Islet of Langerhans (tissue), 1 donor: ENCODE measurements around the gene CAPN11.

Source experiments
- FAIRE-seq: peaks from one replicate; lab custom pipeline; 2011; peaks lifted over from hg19 to GRCh38; lab: Jason Lieb, UNC

CAPN11 gene

GRCh38 chr6:44217332-44218143 lies 58.9 kb downstream of the CAPN11 start:
- FAIRE-seq: no peak

GRCh38 chr6:44219053-44219814 lies 60.6 kb downstream of the CAPN11 start:
- FAIRE-seq: no peak

DNA sequence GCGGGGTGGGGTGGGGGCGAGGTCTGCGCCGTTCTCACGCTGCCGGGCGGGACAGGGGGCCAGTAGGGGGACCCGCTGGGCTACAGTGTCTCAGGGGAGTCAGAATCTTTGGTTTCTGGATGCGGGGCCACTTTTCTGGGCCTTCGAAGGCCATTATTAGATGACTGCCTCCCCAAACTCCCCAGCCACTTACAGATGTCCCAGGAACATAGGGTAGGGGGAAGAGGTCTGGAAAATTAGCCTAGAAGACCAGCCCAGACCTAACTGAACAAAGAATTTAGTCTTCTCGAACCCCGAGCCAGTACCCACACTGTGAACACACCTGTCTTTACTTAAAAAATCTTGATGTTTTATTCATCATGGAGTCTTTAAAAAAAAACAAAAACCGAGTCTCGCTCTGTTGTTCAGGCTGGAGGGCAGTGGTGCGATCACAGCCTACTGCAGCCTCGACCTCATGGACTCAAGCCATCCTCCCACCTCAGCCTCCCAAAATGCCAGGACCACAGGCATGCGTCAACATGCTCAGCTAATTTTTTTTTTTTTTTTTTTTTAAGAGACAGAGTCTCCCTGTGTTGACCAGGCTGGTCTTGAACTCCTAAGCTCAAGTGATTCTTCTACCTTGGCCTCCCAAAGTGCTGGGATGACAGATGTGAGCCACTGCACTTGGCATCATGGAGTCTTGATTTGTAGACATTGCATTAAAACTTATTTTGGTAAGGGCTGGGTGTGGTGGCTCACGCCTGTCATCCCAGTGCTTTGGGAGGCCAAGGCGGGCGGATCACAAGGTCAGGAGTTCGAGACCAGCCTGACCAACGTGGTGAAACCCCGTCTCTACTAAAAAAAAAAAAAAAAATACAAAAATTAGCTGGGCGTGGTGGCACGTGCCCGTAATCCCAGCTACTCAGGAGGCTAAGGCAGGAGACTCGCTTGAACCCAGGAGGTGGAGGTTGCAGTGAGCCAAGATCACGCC lies 61.5 kb downstream of the CAPN11 start:
- FAIRE-seq: no peak

GRCh38 chr6:44220913-44221290 lies 62.3 kb downstream of the CAPN11 start:
- no peak for FAIRE-seq

DNA sequence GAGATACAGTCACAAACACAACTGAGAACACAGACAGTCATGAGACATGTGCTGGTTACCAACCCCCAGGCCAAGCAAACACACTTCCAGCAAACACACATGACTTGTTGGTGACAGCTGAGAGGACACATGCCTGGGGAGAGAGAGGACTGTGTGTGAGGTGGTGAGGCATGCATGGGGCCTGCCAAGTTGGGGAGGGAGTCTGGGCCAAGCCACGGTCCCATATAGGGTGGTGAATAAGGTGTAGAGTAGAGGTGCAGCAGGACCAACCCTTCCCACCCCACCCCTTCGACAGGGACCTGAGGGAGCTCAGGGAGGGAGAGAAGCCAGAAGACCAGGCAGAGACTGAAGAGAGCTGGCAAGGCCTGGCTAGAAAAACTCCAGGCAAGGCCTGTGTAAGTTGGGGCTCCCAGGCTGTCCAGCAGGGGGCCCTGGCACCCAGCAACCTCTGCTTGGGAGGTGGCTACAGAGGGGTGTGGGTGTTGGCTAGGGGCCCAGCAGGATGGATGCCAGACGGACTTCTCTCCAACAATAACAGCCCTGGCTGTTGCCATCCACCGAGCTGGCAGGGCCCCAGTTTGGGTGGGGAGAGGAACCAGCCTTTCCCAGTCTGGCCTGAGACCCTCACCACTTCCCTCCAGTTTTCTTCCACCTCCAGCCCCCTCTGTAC lies 62.8 kb downstream of the CAPN11 start:
- FAIRE-seq: no peak

GRCh38 chr6:44221961-44222335 lies 63.3 kb downstream of the CAPN11 start:
- no peak for FAIRE-seq

DNA sequence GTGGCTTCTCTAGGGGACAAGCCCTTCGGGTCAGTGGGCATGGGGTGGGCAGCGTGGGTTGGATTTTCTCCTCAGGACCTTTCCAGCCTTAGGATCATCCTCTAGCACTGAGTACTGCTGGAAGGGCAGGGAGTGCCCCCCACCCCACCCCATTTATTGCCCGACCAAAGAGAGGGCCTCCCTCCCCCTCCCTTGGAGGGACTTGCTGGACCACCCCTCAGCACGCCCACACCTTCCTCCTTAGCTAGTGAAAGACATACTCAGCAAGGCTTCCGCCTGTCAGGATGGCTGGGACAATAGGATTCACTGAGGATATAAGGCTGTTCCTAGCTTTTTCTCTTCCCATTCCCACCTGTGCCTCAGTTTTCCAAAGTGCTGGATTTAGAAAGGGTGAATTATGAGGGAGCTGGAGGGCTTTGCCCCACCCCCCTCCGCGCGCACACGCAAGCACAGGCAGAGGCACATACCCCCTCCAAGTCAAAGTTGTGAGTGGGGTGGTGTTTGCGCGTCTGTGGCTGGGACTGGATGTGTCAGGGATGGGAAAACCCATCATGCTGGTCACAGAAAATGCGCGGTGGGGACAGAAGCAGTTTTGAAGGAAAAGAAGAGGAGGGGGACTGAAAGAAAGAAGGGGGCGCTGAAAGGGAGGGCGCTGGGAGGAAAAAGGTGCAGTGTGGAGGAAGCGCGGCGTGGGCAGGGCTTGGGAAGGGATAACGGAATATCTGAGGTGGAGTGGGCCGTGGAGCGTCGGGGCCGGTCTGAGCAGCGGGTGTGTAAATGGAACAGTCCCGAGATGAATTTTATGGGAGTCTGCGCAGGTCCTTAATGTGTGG lies 64.1 kb downstream of the CAPN11 start:
- no peak for FAIRE-seq

GRCh38 chr6:44223319-44224028 lies 64.9 kb downstream of the CAPN11 start, which contains the start of gene SLC29A1:
SLC29A1 (plus strand) TSS chr6:44223595; CDS start chr6:44227314, 3,719 bp downstream.
- no peak for FAIRE-seq

DNA sequence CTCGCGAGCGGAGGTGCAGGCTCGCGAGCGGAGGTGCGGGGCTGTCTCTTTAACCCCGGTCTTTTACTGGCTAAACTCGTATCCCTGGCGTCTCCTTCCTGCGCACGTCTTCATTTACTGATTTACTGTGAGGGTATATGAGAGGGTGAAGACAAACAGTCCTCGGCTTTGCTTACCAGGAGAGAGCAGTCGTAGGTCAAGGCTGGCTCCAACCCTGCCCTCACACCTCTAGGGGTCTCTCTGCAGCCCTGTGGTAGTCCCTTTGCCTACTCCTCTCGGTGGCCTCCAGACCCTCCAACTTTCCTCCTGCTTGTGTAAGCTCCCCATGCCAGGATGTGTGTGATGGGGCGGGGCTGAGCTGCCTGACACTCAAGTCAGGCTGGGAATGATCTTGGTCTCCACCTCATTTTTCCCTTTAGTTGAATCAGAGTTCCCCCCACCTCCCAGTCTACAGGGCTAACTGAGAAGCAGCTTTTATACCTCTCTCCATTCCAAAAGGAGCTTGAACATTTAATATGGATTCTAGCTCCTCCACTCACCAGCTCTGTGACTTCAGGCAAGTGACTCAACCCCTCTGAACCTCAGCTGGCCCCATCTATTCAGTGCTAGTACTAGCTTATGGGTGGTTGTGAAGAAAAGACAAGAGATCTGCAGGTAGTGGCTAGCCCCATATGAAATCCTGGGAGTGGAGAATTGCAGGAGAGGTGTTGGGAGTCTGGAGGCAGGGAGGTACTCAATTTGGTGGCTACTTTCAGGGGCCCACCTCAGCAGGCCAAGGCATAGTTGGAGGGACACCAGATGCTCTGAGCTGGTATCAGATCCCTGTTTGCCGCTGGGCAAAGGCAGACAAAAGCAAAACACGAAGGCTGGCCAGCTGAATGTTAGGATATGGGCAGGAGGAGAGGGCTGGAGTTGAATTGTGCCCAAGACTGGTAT lies 65.7 kb downstream of the CAPN11 start:
- FAIRE-seq: no peak

DNA sequence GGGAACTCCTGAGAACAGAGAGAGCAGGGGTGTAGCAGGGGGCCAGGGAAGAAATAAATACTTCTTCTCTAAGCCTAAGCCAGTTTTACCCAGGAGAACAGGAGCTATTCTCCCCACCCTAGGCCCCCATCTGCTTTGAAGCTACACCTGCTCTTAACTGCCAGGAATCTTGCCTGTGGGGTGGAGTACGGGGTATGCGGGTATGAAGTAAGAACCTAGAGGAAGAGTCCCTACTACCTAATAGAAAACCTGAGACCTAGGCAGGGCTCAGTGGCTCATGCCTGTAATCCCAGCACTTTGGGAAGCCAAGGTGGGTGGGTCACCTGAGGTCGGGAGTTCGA lies 66.3 kb downstream of the CAPN11 start:
- FAIRE-seq: no peak

DNA sequence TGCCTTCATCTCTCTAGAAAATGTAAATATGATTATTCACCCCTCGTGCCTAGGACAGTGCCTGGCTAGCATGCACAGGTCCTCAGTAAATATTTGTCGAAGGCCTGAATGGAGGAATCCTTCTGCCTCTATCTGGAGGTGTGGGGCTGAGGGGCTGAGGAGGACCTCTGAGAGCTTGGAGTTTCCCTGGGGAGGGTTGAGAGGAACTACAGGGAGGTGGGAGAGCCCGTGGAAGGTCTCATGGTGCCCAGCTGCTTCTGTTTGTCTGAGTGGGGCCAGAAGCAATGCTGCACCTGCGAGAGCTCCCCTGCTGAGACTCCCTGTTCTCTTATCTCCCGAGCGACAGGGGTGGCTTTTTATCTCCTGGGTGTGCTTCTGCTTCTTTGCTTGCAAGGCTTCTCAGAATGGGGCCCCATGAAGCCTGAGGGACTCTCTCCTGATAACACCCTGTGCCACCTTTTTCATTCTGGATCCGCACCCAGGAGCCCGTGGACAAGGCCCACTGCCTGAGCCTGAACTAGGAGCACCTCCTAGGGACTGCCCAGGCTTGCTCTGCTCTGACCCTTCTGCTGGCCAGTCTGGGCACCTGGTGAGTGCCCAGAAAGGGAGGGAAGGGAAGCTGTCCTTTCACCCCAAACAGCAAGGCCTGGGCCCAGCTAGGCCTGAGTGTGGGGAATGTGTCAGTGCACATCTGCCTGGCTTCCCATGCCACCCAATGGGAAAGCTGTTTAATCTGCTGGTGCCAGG lies 67.1 kb downstream of the CAPN11 start:
- no peak for FAIRE-seq

DNA sequence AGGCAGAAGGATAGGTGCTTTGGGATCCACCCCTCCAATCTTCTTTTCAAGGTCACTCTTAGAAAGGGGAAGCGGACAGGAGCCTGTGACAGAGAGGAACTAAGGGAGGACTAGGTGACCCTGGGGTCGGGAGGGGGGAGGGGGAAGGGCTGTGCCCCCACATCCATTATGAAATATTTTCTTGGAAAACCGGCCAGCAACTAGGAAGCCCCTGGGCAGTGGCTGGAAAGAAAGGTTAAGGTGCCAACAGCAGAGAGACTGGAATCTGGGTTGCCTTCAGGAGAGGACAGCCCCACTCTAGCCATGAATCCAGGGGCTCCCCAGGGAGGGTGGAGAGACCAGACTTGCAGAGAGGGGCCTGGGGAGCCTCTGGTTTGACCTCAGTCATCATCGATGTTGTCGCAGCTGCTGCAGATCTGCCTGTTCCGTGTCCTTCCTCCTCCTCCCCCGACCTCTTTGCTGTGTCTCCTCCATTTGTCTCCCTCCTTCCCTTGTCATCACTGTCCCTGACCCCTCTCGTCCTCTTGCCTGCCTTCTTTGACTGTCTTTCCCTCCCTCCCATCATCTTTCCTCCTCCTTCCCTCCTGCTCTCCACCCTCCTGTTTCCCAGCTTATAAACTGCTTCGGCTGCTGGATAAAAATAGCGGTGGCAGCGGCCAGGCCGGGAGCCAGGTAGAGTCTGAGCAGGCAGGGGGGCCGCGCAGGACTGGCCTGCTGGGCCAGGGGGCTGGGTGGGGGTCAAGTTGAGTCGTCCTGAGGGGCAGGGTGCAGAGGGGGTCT lies 67.9 kb downstream of the CAPN11 start:
- FAIRE-seq: no peak

DNA sequence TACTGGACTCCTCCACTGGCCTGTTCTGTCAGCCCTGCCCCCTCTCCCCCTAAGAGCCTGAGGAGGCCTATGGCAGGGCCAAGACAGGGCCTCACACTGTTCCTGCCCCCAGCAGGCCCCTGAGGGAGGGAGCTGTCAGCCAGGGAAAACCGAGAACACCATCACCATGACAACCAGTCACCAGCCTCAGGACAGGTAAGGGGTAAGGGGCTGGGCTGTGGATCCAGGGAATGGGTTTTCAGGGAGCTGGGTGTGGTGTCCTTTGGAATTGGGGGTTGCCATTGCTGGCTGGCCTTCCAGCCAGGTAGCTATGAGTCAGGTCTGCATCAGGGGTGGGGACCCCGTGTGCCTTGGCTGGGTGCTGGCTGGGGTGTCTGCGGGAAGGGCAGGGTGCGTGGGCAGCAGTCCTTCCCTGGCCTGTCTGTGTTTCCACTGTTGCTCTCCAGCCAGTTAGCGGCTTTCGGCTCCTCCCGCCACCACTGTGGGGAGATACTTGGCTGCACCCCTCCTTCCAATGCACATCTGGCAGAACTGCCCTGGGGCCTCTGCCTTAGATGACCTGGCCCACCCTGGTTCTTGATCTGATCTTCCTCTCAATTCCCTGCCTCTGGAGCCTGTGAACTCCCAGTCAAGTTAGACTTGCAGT lies 68.7 kb downstream of the CAPN11 start:
- FAIRE-seq: no peak

DNA sequence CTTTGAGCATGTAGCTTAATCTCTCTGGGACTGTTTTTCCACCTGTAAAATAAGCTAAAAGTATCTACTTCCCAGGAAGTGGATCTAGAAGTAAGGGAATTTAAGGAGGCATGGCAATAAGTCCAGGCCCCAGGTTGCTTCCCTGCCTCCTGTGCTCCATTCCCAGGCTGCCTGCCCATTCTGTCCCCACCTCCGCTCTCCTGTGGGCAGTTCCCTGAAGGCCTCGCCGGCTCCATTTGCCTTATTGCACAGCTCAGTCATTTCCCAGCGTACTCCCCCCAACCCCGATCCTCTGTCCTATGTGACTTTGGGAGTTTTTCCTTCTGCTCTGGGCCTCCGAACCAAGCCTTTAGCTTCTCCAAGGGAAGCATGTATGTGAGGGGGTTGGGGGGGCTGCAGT lies 69.4 kb downstream of the CAPN11 start:
- FAIRE-seq: no peak

DNA sequence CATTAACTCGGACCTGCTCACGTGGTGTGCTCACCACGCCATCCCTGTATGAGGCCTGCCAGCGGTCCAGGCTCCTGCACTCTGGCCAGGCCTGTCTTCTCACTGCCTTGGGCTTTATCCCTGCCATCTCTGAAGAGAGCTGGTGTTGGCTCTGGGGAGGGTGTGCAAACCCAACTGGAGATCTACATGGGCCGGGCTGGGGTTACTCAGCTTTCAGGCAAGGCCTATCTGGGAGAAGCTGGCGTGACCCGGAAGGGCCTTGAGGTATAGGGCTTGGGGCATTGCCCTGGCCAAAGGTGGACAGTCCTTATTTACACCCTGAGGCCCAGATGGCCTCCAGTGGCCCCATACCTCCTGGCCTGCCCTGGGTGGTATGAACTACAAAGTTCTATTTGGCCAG lies 69.8 kb downstream of the CAPN11 start:
- FAIRE-seq: no peak

DNA sequence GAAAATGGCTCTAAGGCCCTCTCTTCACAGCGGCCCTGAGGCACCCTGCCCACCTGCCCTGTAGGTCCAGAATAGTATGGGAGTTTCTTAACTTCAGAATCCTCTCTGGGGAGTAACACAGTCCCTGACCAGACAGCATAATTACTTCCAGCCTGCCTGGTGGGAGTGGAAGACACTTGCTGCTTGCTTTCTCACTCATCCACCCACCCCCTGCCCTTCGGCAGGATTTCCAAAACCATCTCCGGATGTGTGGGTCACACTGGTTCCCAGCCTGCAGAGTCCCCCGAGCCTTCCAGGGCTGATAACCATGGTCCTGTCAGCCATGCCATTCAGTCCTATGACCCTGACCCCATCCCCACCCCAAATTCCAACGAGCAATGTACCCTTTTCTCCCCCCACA lies 70.2 kb downstream of the CAPN11 start:
- FAIRE-seq: no peak

DNA sequence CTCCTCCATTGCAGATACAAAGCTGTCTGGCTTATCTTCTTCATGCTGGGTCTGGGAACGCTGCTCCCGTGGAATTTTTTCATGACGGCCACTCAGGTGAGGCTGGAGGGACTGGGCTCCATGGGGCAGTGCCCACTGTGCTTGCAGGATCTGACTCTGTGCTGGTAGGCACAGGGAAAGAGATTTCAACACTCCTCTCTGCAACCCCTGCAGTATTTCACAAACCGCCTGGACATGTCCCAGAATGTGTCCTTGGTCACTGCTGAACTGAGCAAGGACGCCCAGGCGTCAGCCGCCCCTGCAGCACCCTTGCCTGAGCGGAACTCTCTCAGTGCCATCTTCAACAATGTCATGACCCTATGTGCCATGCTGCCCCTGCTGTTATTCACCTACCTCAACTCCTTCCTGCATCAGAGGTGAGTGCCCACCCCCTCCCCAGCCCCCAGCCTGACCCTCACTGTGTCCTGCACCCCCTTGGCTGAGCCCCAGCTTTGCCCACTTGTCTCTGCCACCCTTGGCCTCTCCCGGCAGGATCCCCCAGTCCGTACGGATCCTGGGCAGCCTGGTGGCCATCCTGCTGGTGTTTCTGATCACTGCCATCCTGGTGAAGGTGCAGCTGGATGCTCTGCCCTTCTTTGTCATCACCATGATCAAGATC lies 70.9 kb downstream of the CAPN11 start:
- FAIRE-seq: no peak
